Vagina (tissue), 2 donors: ENCODE results near the gene GPR108. TPM values are rescaled to one million over a fixed set of nuclear protein-coding genes. Genes with fewer than 3 reads are reported as not detected.

Experiments used
- DNase-seq, 2 donors: peaks; one replicate each; pipeline ENCODE4 v3.0.0-alpha.2; 2017; ENCODE audit errors: extremely low spot score in 2 of 2
- H3K27ac ChIP-seq: fragments of 200-600 bp; sonication (generic); one replicate; pipeline ENCODE4 v1.5.1; 2019
- H3K27me3 ChIP-seq: fragments of 200-600 bp; sonication (generic); one replicate; pipeline ENCODE4 v1.5.1; 2019
- H3K36me3 ChIP-seq, 2 donors: fragments of 200-600 bp; sonication (generic); one replicate each; pipeline ENCODE4 v1.5.1; 2017 to 2019
- H3K4me1 ChIP-seq: fragments of 200-600 bp; sonication (generic); one replicate; pipeline ENCODE4 v1.5.1; 2019
- H3K4me3 ChIP-seq, 2 donors: fragments of 200-600 bp; sonication (generic); 1 replicate in 1 of 2; 2 replicates in 1 of 2; pipeline ENCODE4 v1.5.1; 2016 to 2019
- H3K9me3 ChIP-seq: fragments of 200-600 bp; sonication (generic); one replicate; pipeline ENCODE4 v1.5.1; 2019
- CTCF ChIP-seq, 3 experiments: fragments of 450-650 bp in 2 of 3; fragments of 200-600 bp in 1 of 3; sonication (generic) in 1 of 3; IDR thresholded peaks; one replicate each; pipeline ENCODE4 v1.5.1; 2017 to 2019; ENCODE audit warnings: antibody characterized with exemption in 3 of 3, mild to moderate bottlenecking in 2 of 3, moderate library complexity in 2 of 3
- POLR2A ChIP-seq, 2 donors: fragments of 450-650 bp; IDR thresholded peaks; one replicate each; pipeline ENCODE4 v1.6.1; 2017; ENCODE audit warnings: antibody characterized with exemption in 2 of 2, mild to moderate bottlenecking in 2 of 2, moderate library complexity in 2 of 2
- POLR2AphosphoS5 ChIP-seq, 2 donors: sonication (generic); formaldehyde crosslinking; IDR thresholded peaks; one replicate each; pipeline ENCODE4 v1.9.0; 2017; ENCODE audit warnings: antibody characterized with exemption in 2 of 2, mild to moderate bottlenecking in 2 of 2, low read depth in 1 of 2; ENCODE audit not compliant: insufficient read depth in 1 of 2
- intact Hi-C: fragments of 100-400 bp; cut with DNase I; formaldehyde crosslinking; loops from one replicate; pipeline ENCODE4 v1.15.1; 2023
- total RNA-seq: library from RNA; depleted of rRNA; stranded (reverse); fragments of >200 nt; gene quantifications from one replicate; pipeline ENCODE4 v1.2.3, GENCODE V29; 2016

Gene GPR108
- total RNA-seq, 1 donor from 2014 or later, result 62.9 TPM

GRCh38 chr19:6707011-6707657, 30.2 kb downstream of the GPR108 start:
- H3K27me3 ChIP-seq, result no peaks in the 10 kb centered on the region

GRCh38 chr19:6706633-6706958, 30.8 kb downstream of the GPR108 start:
- intact Hi-C loops, result no loop called here

More at GRCh38 chr19:6707011-6707657, 30.2 kb downstream of the GPR108 start:
- intact Hi-C loops, result no loop called here
- H3K36me3 ChIP-seq, result no peaks in the 10 kb centered on the region
- H3K4me3 ChIP-seq, result no peak overlapping the region
- H3K27ac ChIP-seq, result no peak overlapping the region
- no peaks in the 10 kb centered on the region for H3K9me3 ChIP-seq
- TF ChIP-seq CTCF (IDR thresholded peaks at IDR 0.05) (no peak), POLR2A (IDR thresholded peaks at IDR 0.05) (no peak), POLR2AphosphoS5 (IDR thresholded peaks at IDR 0.05; ENCODE audit: insufficient read depth in 1 of 2, low read depth in 1 of 2) (no peak)
- DNase-seq, result no peak
- no peaks in the 10 kb centered on the region for H3K4me1 ChIP-seq

GRCh38 chr19:6705931-6706632, 31.3 kb downstream of the GPR108 start:
- Histone ChIP-seq H3K27me3 (no peaks in the 10 kb centered on the region), H3K4me3 (no peak overlapping the region)

More at GRCh38 chr19:6706633-6706958, 30.8 kb downstream of the GPR108 start:
- Histone ChIP-seq H3K36me3 (no peaks in the 10 kb centered on the region), H3K4me1 (no peaks in the 10 kb centered on the region), H3K27me3 (no peaks in the 10 kb centered on the region), H3K4me3 (no peak overlapping the region), H3K9me3 (no peaks in the 10 kb centered on the region), H3K27ac (no peak overlapping the region)
- DNase-seq, result no peak
- TF ChIP-seq CTCF (IDR thresholded peaks at IDR 0.05) (no peak), POLR2A (IDR thresholded peaks at IDR 0.05) (no peak), POLR2AphosphoS5 (IDR thresholded peaks at IDR 0.05; ENCODE audit: insufficient read depth in 1 of 2, low read depth in 1 of 2) (no peak)

GRCh38 chr19:6700586-6701316, 36.6 kb downstream of the GPR108 start:
- H3K27ac ChIP-seq, result no peak overlapping the region
- H3K27me3 ChIP-seq, result no peaks in the 10 kb centered on the region
- TF ChIP-seq POLR2AphosphoS5 (IDR thresholded peaks at IDR 0.05; ENCODE audit: insufficient read depth in 1 of 2, low read depth in 1 of 2), result no peak
- no peak for TF ChIP-seq CTCF (IDR thresholded peaks at IDR 0.05)
- no peak for TF ChIP-seq POLR2A (IDR thresholded peaks at IDR 0.05)
- H3K4me3 ChIP-seq, result no peak overlapping the region
- H3K9me3 ChIP-seq, result no peaks in the 10 kb centered on the region
- no peak for DNase-seq
- H3K36me3 ChIP-seq, result no peaks in the 10 kb centered on the region
- intact Hi-C loops, result no loop called here
- no peaks in the 10 kb centered on the region for H3K4me1 ChIP-seq

More at GRCh38 chr19:6705931-6706632, 31.3 kb downstream of the GPR108 start:
- Histone ChIP-seq H3K36me3 (no peaks in the 10 kb centered on the region), H3K9me3 (no peaks in the 10 kb centered on the region), H3K4me1 (no peaks in the 10 kb centered on the region), H3K27ac (no peak overlapping the region)
- no peak for DNase-seq
- no peak for TF ChIP-seq POLR2A (IDR thresholded peaks at IDR 0.05)
- no peak for TF ChIP-seq POLR2AphosphoS5 (IDR thresholded peaks at IDR 0.05; ENCODE audit: insufficient read depth in 1 of 2, low read depth in 1 of 2)
- TF ChIP-seq CTCF (IDR thresholded peaks at IDR 0.05), result no peak
- intact Hi-C loops, result no loop called here
